Fibroblast of pulmonary artery (primary cell): ENCODE data around the gene GPR62.

Experiments used
- DNase-seq: peaks from one replicate; pipeline ENCODE4 v3.0.0-alpha.2; 2010; ENCODE audit warnings: low read depth
- H3K4me3 ChIP-seq: replicated peaks from 2 replicates; pipeline ENCODE4 v1.5.1; 2011; ENCODE audit warnings: low read depth, mild to moderate bottlenecking, control low read depth, low read length, moderate library complexity
- TF ChIP-seq, protein P1 (sequence below): IDR thresholded peaks from 2 replicates; pipeline ENCODE4 v1.5.1; 2011; ENCODE audit warnings: mild to moderate bottlenecking, control low read depth, low read length, inconsistent platforms; ENCODE audit errors: missing control alignments

Gene GPR62

GRCh38 chr3:51957520-51958205, 2.5 kb downstream of the GPR62 start:
- TF ChIP-seq, protein P1, sequence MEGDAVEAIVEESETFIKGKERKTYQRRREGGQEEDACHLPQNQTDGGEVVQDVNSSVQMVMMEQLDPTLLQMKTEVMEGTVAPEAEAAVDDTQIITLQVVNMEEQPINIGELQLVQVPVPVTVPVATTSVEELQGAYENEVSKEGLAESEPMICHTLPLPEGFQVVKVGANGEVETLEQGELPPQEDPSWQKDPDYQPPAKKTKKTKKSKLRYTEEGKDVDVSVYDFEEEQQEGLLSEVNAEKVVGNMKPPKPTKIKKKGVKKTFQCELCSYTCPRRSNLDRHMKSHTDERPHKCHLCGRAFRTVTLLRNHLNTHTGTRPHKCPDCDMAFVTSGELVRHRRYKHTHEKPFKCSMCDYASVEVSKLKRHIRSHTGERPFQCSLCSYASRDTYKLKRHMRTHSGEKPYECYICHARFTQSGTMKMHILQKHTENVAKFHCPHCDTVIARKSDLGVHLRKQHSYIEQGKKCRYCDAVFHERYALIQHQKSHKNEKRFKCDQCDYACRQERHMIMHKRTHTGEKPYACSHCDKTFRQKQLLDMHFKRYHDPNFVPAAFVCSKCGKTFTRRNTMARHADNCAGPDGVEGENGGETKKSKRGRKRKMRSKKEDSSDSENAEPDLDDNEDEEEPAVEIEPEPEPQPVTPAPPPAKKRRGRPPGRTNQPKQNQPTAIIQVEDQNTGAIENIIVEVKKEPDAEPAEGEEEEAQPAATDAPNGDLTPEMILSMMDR: no peak
- no peak overlapping the region for H3K4me3 ChIP-seq
- no peak for DNase-seq

DNA sequence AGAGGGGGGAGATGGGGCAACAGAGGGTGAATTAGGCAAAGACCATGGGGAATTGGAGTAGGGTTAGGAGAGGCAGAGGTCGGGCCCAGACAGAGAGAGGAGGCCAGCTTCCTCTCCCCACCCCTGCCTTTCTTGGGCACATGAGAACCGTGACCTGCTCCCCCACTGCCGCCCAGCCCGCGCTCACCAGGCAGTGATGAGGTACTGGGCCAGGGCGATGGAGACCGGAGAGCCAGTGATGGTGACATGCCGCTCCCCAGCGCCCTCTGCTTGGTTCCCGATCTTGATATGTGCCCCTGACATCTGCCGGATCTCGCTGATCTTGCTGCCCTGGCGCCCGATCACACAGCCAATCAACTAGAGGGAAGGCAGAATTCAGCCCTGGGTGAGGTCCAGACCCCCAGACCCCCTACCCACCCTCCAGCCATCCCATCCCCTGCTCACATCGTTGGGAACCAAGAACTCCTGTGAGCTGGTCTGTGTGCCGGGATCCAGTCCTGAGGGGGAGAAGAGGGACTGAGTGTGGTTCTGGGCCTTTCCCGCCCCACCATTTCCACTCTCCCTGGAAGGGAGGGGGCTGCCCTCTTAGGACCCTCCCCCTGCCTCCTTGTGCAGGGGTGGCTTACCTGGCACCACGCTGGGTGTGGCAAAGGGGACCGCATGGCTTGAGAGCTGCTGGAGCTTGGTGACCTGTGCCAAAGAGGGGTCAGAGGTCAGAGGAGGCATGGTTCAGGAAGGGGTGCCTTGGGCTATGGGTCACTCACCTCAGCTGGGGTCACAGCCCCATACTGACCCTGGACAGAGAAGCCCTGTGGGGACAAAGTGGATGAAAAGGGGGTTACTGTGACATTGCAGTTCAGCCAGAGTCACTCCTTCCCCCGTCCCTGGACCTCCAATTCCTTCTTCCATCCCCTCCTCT, 3.7 kb downstream of the GPR62 start:
- TF ChIP-seq, protein P1: no peak
- DNase-seq: no peak
- H3K4me3 ChIP-seq: no peak overlapping the region

GRCh38 chr3:51959651-51960050, 4.5 kb downstream of the GPR62 start:
- DNase-seq: no peak
- H3K4me3 ChIP-seq: no peak overlapping the region
- TF ChIP-seq, protein P1: no peak

- TF ChIP-seq, protein P1: no peak
- DNase-seq: no peak
These were observed 5.2 kb downstream of the GPR62 start for GRCh38 chr3:51960386-51960785.

DNA sequence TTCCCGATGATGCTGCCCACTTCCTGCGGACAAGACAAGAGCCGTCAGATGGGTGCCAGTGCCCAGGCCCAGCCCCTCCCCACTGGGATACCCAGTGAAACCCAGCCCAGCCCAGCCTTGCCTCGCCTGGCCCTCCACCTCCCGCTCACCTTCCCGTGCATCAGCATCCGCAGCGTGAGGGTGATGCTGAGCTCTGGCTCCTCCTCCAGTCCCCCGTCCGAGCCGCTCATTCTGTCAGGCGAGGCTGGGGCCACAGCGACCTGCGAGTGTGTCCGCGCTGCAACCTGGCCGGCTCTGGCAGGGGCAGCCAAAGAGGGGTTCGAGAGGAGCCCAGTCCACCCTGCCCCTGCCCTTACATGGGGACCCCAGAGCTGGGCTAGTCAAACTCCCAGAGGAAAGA, 5.8 kb downstream of the GPR62 start:
- TF ChIP-seq, protein P1: no peak
- no peak for DNase-seq
- no peak overlapping the region for H3K4me3 ChIP-seq

More at GRCh38 chr3:51960386-51960785, 5.2 kb downstream of the GPR62 start:
- H3K4me3 ChIP-seq: no peak overlapping the region

DNA sequence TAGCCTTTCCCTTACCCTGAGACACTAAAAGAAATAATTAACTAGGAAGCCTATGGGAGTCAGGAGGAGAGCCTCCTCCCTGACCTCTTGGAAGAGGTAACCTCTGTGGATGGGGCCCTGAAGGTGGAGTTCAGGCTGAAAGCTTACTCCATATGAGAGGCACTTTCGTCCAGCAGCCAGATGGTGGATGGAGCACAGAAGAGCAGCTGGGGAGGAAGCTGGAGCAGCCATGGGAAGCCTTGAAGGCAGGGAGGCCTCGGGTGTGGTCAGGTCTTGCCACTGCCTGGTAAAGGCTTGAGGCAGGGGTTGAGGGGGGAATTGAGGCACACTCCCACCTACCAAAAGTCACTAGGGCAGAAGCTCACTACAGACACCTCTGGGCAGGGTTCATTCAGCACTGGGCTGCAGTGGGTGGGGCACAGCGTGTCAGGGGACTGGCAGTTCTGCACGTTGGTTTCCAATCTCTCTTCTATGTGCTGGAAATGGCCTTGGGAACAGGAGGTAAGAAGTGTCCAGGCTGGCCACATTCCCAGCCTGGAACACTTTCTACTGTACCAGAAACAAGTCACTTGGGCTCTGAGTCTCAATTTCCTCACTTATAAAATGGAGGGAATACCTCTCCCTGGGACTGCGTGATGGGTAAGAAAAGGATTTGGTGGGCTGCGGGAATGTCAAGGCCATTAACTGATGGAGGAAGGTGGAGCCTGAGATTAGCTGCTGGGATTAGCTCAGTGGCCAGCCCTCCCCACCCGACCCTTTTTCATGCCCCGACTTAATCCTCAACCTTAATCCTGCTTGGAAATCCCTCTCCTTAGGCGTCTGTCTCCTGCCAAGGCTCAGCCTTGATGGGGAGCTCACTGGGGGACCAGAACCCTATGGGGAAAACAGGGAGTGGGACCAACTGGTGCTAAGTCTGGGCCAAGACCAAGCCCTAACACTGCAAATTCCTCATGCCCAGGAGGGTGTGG, 6.7 kb downstream of the GPR62 start:
- no peak for DNase-seq
- H3K4me3 ChIP-seq: no peak overlapping the region
- TF ChIP-seq, protein P1: no peak
